Measurements from ENCODE around the gene TCF15.

TCF15 gene

DNA sequence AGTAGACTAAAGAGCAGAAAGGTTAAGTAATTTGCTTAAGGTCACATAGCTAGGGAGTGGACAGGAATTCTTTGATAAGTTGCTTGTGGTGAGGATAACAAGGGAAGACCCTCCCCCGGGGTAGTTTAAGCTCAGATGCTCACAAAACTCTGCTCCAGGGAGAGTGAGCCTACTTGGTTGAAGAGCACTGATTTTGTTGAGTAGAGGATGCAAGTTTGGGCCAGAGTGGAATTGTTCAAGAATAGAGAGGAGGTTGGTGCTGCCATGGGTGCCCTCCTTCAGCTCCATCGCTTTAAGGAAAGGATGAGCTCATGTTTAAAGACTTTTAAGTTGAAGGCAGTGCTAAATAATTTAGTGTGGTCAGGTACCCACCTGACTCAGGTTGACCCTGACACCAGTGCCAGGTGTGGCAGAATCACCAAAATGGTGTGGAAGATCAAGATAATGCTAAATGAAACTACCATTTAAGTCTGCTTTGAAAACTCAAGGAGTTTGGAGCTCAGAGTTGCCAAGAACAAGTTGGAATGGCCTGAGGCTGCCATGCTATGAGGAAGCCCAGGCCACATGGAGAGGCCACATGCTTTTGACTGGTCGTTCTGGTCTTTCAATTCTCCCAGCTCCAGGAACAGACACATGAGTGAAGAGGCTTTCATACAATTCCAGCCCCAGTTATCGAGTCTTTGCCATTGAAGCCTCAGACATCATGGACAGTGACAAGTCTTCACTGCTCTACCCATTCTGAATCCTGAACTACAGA is 8.0 kb upstream of the TCF15 start:
- in situ Hi-C loops (cut with HindIII; ENCODE audit: low sequenced_read_pairs), result loop anchor here (5.0 kb wide), 1 partner anchor 104 kb away; no protein-coding TSS in a partner anchor

GRCh38 chr20:615514-615913 is 5.4 kb upstream of the TCF15 start:
- in situ Hi-C loops (cut with HindIII; ENCODE audit: low sequenced_read_pairs), result loop anchor here (5.0 kb wide), 1 partner anchor 107 kb away; no protein-coding TSS in a partner anchor

DNA sequence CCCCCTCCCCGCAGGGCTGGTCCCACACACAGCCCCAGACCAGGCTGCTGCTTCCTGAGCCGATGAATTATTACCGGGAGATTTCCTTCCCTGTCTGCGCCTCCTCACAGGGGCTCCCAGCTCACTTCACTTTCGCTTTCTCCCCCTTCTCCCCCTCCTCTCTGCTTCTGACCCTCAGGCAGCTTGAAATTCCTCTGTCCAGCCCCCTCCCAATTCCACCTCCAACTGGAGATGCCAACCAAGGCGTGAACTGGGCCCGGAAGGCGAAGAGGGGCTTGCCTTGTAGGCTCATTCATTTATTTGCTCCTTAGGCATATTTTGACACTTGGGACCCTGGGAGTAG is 1.7 kb upstream of the TCF15 start:
- in situ Hi-C loops (cut with HindIII; ENCODE audit: low sequenced_read_pairs), result no loop called here

- in situ Hi-C loops (cut with HindIII; ENCODE audit: low sequenced_read_pairs), result no loop called here
Observed at GRCh38 chr20:611047-611842, 1.1 kb upstream of the TCF15 start.

- in situ Hi-C loops (cut with HindIII; ENCODE audit: low sequenced_read_pairs), result no loop called here
Observed at GRCh38 chr20:609371-609964, 641 bp downstream of the TCF15 start.

GRCh38 chr20:608970-609369 is 1.1 kb downstream of the TCF15 start:
- in situ Hi-C loops (cut with HindIII; ENCODE audit: low sequenced_read_pairs), result no loop called here

DNA sequence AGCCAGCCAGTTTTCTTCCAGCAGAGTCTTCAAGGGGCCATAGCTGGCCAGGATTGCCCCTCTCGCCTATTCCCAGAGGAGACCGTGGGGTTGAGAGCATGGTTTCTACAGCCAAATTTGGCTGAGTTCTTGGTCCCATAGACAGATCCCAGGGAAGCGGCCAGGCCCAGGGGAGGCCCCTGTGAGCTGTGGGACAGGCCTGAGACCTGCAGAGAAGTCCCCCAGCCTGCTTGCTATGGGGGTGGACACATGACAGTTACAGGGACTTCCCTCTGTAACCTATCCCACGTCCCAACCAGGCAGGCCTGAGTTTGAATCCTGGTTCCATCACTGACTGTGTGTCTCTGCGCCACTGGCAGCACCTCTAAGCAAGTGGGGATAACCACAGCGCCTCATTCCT is 2.6 kb downstream of the TCF15 start:
- in situ Hi-C loops (cut with HindIII; ENCODE audit: low sequenced_read_pairs), result no loop called here

GRCh38 chr20:605237-605636 is 4.9 kb downstream of the TCF15 start:
- in situ Hi-C loops (cut with HindIII; ENCODE audit: low sequenced_read_pairs), result no loop called here

- in situ Hi-C loops (cut with HindIII; ENCODE audit: low sequenced_read_pairs), result loop anchor here (5.0 kb wide), 2 partner anchors 41 to 44 kb away; no protein-coding TSS in a partner anchor
Observed at GRCh38 chr20:603116-603640, 6.9 kb downstream of the TCF15 start.

GRCh38 chr20:602111-602970 is 7.8 kb downstream of the TCF15 start:
- in situ Hi-C loops (cut with HindIII; ENCODE audit: low sequenced_read_pairs), result loop anchor here (5.0 kb wide), 2 partner anchors 40 to 45 kb away; no protein-coding TSS in a partner anchor

GRCh38 chr20:600736-601135 is 9.4 kb downstream of the TCF15 start:
- in situ Hi-C loops (cut with HindIII; ENCODE audit: low sequenced_read_pairs), result loop anchor here (5.0 kb wide), 2 partner anchors 38 to 47 kb away; no protein-coding TSS in a partner anchor

DNA sequence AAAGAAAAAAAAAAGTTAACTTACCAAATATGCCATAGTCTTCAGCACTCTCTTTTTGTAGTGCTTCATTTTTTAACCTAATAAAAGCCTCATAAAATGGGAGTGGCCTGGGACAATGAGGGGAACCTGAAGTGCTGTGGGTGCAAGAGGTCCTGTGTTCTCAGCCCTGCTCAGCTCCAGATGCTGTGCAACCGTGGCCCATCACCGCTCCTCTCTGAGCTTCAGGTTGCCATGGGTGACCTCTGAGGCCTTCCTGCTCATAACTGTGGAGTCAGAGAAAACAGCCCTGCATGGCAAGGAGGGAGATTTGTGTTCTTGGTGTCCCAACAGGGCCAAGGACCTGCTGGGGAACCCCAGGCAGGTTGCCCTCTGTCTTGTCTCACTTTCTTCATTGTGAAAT is 10.0 kb downstream of the TCF15 start:
- in situ Hi-C loops (cut with HindIII; ENCODE audit: low sequenced_read_pairs), result loop anchor here (5.0 kb wide), 2 partner anchors 38 to 47 kb away; no protein-coding TSS in a partner anchor

DNA sequence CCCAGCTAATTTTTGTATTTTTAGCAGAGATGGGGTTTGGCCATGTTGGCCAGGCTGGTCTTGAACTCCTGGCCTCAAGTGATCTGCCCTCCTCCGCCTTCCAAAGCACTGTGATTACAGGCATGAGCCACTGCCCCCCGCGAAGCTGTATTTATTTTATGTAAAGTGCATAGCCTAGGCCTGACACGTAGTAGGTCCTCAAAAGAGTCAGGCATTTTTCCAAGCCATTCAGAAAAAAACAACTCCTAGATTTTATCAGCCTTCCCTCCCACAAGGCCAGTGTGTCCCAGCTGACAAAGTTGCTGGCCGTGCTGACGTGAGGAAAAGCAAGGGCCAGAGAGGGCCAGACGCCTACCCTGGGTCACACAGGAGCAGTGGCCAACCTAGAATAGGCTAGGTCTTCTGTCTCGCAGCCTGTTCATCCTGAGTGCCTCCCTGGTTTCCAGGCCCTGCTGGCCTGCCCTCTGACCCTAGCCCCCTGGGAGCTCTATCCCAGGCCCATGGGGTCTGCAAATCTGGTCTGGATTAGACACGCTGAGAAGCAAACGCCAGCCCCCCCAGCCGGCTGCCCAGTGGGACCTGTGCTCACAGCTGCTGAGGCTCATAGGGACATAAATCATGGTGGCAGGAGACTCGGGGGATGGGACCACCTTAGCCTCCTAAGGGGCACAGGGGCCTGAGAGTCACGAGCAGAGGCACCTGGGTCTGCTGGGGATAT is 11.8 kb downstream of the TCF15 start:
- in situ Hi-C loops (cut with HindIII; ENCODE audit: low sequenced_read_pairs), result no loop called here

DNA sequence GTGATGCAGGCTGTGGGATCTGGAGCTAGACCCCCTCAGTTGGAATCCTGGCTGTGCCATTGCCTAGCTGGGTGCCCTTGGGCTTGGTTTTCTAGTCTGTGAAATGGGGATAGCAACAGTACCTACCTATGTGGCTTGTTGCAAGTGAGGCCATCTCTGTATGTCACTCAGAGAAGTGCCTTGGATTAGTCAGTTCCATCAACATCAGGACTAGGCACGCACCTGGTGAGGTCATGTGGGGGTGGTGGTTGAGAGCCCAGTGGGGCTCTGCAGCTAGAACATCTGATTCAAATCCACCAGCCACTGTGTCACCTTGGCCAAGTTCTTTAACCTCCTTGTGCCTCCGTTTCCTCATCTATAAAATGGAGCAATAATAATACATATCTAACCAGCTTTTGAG is 12.5 kb downstream of the TCF15 start:
- in situ Hi-C loops (cut with HindIII; ENCODE audit: low sequenced_read_pairs), result no loop called here

DNA sequence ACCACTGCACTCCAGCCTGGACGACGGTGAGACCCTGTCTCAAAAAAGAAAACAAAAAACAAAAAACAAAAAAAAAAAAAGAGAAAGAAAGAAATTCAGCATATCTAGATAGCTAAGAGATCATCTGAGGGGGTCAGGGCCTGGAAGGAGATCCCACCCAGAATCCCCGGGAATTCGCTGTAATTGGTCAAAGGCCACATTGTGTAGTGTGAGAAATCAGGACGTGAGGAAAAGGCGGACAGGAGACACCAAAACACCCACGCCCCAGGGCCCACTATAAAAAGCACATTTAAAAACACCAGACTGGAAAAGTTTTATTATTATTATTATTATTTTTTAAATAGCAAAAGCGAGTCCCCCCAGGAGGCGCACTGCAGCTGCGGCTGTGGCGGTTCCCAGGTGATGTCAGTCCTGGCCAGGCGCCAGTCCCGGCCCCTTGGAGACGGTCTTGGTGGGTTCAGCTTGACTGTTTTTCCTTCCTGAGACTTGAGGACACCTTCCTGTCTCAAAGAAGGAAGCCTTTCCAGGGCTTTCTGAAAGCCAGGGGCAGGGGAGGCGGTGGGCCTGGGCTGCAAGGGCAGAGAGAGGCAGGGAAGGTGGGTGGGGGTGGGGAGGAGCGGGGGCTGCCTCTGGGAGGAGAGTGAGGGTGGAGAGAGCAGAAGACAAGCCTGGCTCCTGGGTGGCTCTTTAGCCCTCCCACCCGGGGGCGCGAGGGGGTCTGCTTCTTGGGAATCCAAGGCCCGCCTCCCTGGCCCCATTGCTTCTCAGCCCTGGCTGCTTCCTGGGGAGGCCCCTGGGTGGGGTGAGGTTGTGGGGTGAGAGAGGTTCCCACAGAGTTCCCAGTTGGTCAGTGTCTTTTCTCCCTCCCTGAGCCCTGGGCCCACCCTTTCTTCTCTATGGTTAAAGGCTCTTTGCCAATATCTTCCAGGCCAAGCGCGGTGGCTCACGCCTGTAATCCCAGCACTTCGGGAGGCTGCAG is 14.5 kb downstream of the TCF15 start:
- in situ Hi-C loops (cut with HindIII; ENCODE audit: low sequenced_read_pairs), result no loop called here

DNA sequence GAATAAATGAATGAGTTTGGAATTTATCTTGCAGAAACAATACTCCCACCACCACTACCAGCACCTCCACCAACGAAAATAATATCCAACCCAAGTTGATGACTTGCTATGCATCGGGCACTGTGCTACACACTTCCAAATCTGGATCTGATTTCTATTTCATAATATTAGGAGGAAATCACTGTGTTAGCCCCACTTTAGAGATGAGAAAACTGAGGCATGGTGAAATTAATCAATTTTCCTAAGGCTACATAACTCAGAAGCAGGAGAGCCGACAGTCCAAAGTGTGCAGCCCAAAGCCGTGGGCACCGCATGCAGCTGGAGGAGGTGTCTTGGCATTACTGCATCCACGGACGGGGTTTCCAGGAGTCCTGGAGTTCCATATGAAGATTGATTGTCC is 17.6 kb downstream of the TCF15 start:
- in situ Hi-C loops (cut with HindIII; ENCODE audit: low sequenced_read_pairs), result no loop called here

GRCh38 chr20:591941-592340 is 18.2 kb downstream of the TCF15 start:
- in situ Hi-C loops (cut with HindIII; ENCODE audit: low sequenced_read_pairs), result no loop called here

- in situ Hi-C loops (cut with HindIII; ENCODE audit: low sequenced_read_pairs), result no loop called here
Observed at GRCh38 chr20:588932-589672, 21.0 kb downstream of the TCF15 start.
